ENCODE measurements around the gene FOXD1. TPM values are rescaled to one million over a fixed set of nuclear protein-coding genes. Genes with fewer than 3 reads are reported as not detected.
A peak's percentile ranks its signal among the peaks of the same experiment; 100 is the strongest.

The FOXD1 gene
- 39.6 and 73.9 TPM in 2 replicates for polyA plus RNA-seq (2012; rRNA removed)
- 71.2 and 72.6 TPM in 2 replicates for polyA plus RNA-seq (2012; cell fraction: cytosol; rRNA removed)
- polyA plus RNA-seq (2012; cell fraction: nucleus; rRNA removed) = 48.7 and 52.6 TPM in 2 replicates

- H3K4me1 ChIP-seq (ENCODE audit: control insufficient read depth in 1 of 2, insufficient read depth in 2 of 2, low read depth in 1 of 2, low read length in 1 of 2) = peaks cover 10 to 12% of the 10 kb centered on the region in 2 experiments; a peak in 1 of 4 replicates
- peaks cover 37% of the 10 kb centered on the region for H3F3A ChIP-seq (replicated peaks; ENCODE audit: insufficient read depth)
- no peaks in the 10 kb centered on the region for H3K9me2 ChIP-seq
- CTCF ChIA-PET = interaction anchor here (1.1 to 2.9 kb wide), 7 partner anchors 9 to 365 kb away, joined by 3 to 21 read pairs (median 5); no protein-coding TSS in a partner anchor
- peak within 1 kb of the TSS; percentile 74 to 93 for H3K27ac ChIP-seq (ENCODE audit: low read depth in 2 of 2, low read length in 1 of 2)
- peaks cover 17% of the 10 kb centered on the region for H4K20me1 ChIP-seq (ENCODE audit: insufficient read depth)
- H3K79me2 ChIP-seq (ENCODE audit: insufficient read depth) = peaks cover 54% of the 10 kb centered on the region
- H3K36me3 ChIP-seq (replicated peaks in 1 of 2; ENCODE audit: control insufficient read depth in 1 of 2, insufficient read depth in 2 of 2, low read length in 1 of 2) = peaks cover 17 to 31% of the 10 kb centered on the region in 2 experiments
- H3K9me3 ChIP-seq = no peaks in the 10 kb centered on the region
- peak within 1 kb of the TSS; percentile 95 for H3K4me2 ChIP-seq
- POLR2A ChIA-PET = interaction anchor here (0.6 kb wide), 1 partner anchor 21 kb away, joined by 3 read pairs; no protein-coding TSS in a partner anchor
- H2AFZ ChIP-seq (ENCODE audit: low read depth) = peak within 1 kb of the TSS; percentile 77
- WGBS (ENCODE audit: low lambda C conversion rate) = 2% methylated on average over 24 of the region's 59 CpGs
- no peaks in the 10 kb centered on the region for H3K27me3 ChIP-seq (ENCODE audit: insufficient read depth)
- DNase-seq = peak; percentile 80
- H3K9ac ChIP-seq = peak within 1 kb of the TSS; percentile 91
- H3K4me3 ChIP-seq (ENCODE audit: low read depth in 2 of 2, low read length in 1 of 2) = peak within 1 kb of the TSS; percentile 69 to 74
- TF ChIP-seq RAD21 (IDR thresholded peaks at IDR 0.05; ENCODE audit: low read length) (no peak), MAX (IDR thresholded peaks at IDR 0.05; ENCODE audit: low read depth) (peak; percentile 83), IRF3 (IDR thresholded peaks at IDR 0.05; ENCODE audit: low read depth, low read length) (no peak), RFX5 (IDR thresholded peaks at IDR 0.05; ENCODE audit: low read length) (no peak), TAF1 (IDR thresholded peaks at IDR 0.05; ENCODE audit: borderline replicate concordance, low read depth, low read length) (peak; percentile 96), JUND (IDR thresholded peaks at IDR 0.05) (peak; percentile 8; the same call in 1 of the 2 replicates), PBX3 (IDR thresholded peaks at IDR 0.05) (peak; percentile 40), USF2 (IDR thresholded peaks at IDR 0.05; ENCODE audit: borderline replicate concordance, low read depth, low read length) (peak; percentile 67), GABPA (IDR thresholded peaks at IDR 0.05; ENCODE audit: low read depth) (no peak), MEF2A (IDR thresholded peaks at IDR 0.05; ENCODE audit: borderline replicate concordance, low read depth) (peak; percentile 32; the same call in 1 of the 2 replicates), FOSL2 (IDR thresholded peaks at IDR 0.05; ENCODE audit: borderline replicate concordance, low read depth) (peak; percentile 10; the same call in 1 of the 2 replicates), NRF1 (IDR thresholded peaks at IDR 0.05; ENCODE audit: low read depth, low read length) (peak; percentile 20; the same call in 1 of the 2 replicates), USF1 (IDR thresholded peaks at IDR 0.05; ENCODE audit: borderline replicate concordance, low read depth) (peak; percentile 93), TEAD4 (IDR thresholded peaks at IDR 0.05; ENCODE audit: borderline replicate concordance, insufficient read depth) (0 out of 2 replicates have a peak, but pooled peaks have one; percentile 6), RXRA (IDR thresholded peaks at IDR 0.05; ENCODE audit: borderline replicate concordance, low read depth) (peak; percentile 50; the same call in 1 of the 2 replicates), YY1 (IDR thresholded peaks at IDR 0.05; ENCODE audit: low read depth) (peak; percentile 41; the same call in 1 of the 2 replicates), FOXM1 (IDR thresholded peaks at IDR 0.05; ENCODE audit: low read depth) (no peak), TCF12 (IDR thresholded peaks at IDR 0.05) (peak; percentile 46; the same call in 1 of the 2 replicates), CTCF (IDR thresholded peaks at IDR 0.05) (no peak), MXI1 (IDR thresholded peaks at IDR 0.05; ENCODE audit: low read depth, low read length) (no peak), SIN3A (IDR thresholded peaks at IDR 0.05; ENCODE audit: borderline replicate concordance, low read depth, low read length) (peak; percentile 75; the same call in 1 of the 2 replicates), EZH2phosphoT487 (IDR thresholded peaks at IDR 0.05; ENCODE audit: borderline replicate concordance, low read depth) (no peak), ZBTB33 (IDR thresholded peaks at IDR 0.05; ENCODE audit: borderline replicate concordance, low read depth) (no peak), CHD2 (IDR thresholded peaks at IDR 0.05; ENCODE audit: low read length, partially characterized antibody) (no peak)
Observed at GRCh38 chr5:73448463-73449136, at the start of gene FOXD1. TSS of gene FOXD1 (minus strand) at chr5:73448777. CDS start at chr5:73448362, 415 bp downstream.

All from SK-N-SH (cell line).